Measurements from ENCODE around the gene TBC1D17.

TBC1D17 gene

GRCh38 chr19:49848938-49849337 lies 28.6 kb upstream of the TBC1D17 start:
- DNase-seq (ENCODE audit: low read depth): no peak

- no peak for DNase-seq (ENCODE audit: low read depth)
Measured at GRCh38 chr19:49849433-49850220, 27.9 kb upstream of the TBC1D17 start.

GRCh38 chr19:49850221-49850486 lies 27.3 kb upstream of the TBC1D17 start:
- DNase-seq (ENCODE audit: low read depth): no peak

- DNase-seq (ENCODE audit: low read depth): peak; percentile 90
Measured at GRCh38 chr19:49850487-49851342, 26.8 kb upstream of the TBC1D17 start, which contains the start of gene PTOV1. TSS of gene PTOV1 (plus strand) at chr19:49851159.

- DNase-seq (ENCODE audit: low read depth): no peak
Measured at GRCh38 chr19:49851456-49852259, 25.8 kb upstream of the TBC1D17 start.

- no peak for DNase-seq (ENCODE audit: low read depth)
Measured at GRCh38 chr19:49852631-49853126, 24.8 kb upstream of the TBC1D17 start.

- no peak for DNase-seq (ENCODE audit: low read depth)
Measured at GRCh38 chr19:49853852-49854377, 23.6 kb upstream of the TBC1D17 start.

GRCh38 chr19:49854378-49855263 lies 22.9 kb upstream of the TBC1D17 start:
- no peak for DNase-seq (ENCODE audit: low read depth)

- no peak for DNase-seq (ENCODE audit: low read depth)
Measured at GRCh38 chr19:49855277-49855675, 22.2 kb upstream of the TBC1D17 start.

GRCh38 chr19:49855676-49856573 lies 21.6 kb upstream of the TBC1D17 start:
- DNase-seq (ENCODE audit: low read depth): no peak

- no peak for DNase-seq (ENCODE audit: low read depth)
Measured at GRCh38 chr19:49856574-49857021, 20.9 kb upstream of the TBC1D17 start.

- DNase-seq (ENCODE audit: low read depth): no peak
Measured at GRCh38 chr19:49857061-49857837, 20.3 kb upstream of the TBC1D17 start.

- no peak for DNase-seq (ENCODE audit: low read depth)
Measured at GRCh38 chr19:49857838-49858087, 19.7 kb upstream of the TBC1D17 start.

GRCh38 chr19:49858088-49858985 lies 19.2 kb upstream of the TBC1D17 start:
- DNase-seq (ENCODE audit: low read depth): no peak

GRCh38 chr19:49859682-49860335 lies 17.7 kb upstream of the TBC1D17 start:
- no peak for DNase-seq (ENCODE audit: low read depth)

- DNase-seq (ENCODE audit: low read depth): no peak
Measured at GRCh38 chr19:49860336-49861102, 17.0 kb upstream of the TBC1D17 start.

- no peak for DNase-seq (ENCODE audit: low read depth)
Measured at GRCh38 chr19:49861107-49861506, 16.4 kb upstream of the TBC1D17 start.
